Non-pigmented ciliary epithelial cell (primary cell): Measurements from ENCODE around the gene CPLANE2.
"Not testable (repeated sequence)": the region's sequence is repeated elsewhere in the genome, so short reads cannot be mapped to it uniquely, and the experiment has no call there.

Source experiments
- DNase-seq: peaks from one replicate; pipeline ENCODE4 v3.0.0-alpha.2; 2010; ENCODE audit warnings: low read depth

The CPLANE2 gene, protein sequence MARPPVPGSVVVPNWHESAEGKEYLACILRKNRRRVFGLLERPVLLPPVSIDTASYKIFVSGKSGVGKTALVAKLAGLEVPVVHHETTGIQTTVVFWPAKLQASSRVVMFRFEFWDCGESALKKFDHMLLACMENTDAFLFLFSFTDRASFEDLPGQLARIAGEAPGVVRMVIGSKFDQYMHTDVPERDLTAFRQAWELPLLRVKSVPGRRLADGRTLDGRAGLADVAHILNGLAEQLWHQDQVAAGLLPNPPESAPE

DNA sequence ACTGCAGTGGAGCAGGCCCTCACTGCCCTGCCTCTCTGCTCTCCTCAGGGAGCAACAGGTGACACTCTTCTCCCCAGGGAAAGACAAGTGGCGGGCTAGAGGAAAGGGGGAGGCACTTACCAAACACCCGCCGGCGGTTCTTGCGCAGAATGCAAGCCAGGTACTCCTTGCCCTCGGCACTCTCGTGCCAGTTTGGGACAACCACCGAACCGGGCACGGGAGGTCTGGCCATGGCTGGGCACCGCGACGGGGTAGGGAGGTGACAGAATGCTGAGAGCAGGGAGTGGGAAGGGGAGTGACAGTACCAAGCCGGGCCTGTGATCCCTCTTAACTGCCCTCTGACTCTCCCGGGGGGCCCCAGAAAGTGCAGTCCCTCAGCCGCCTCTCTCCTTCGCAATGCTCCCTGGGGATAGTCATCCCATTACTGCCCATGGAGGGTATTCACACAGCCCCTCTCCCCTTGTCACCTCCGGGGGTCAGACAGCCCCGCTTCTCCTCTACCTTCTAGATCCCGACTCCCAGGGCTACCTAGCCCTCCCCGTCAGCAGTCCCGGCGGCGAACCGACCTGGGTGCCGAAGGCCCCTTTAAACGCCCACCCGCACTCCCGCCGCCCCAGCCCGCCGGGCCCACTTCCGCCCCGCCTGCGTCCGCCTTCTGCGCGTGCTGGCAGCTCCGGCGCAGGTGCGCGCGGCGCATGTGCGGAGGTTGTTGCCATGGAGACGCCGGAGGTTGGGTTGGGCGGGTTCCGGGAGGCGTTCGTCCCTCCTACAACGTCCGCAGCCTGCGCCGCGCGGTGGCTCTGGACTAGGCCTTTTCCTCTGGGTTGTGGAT, at the start of gene CPLANE2:
Gene CPLANE2 (minus strand): TSS at position 673 of the 832 bp plus-strand sequence. CDS start 441 bp downstream, at position 232.
- no peak for DNase-seq

DNA sequence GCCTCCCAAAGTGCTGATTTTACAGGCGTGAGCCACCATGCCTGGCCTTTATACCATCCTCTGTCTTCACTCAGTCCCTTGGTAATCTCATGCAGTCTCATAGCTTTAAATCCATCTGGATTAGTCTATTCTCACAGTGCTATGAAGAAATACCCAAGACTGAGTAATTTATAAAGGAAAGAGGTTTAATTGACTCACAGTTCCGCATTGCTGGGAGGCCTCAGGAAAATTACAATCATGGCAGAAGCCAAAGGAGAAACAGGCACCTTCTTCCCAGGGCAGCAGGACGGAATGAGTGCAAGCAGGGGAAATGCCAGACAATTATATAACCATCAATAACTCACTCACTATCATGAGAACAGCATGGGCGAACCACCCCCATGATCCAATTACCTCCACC, 49.1 kb upstream of the CPLANE2 start:
- no peak for DNase-seq

DNA sequence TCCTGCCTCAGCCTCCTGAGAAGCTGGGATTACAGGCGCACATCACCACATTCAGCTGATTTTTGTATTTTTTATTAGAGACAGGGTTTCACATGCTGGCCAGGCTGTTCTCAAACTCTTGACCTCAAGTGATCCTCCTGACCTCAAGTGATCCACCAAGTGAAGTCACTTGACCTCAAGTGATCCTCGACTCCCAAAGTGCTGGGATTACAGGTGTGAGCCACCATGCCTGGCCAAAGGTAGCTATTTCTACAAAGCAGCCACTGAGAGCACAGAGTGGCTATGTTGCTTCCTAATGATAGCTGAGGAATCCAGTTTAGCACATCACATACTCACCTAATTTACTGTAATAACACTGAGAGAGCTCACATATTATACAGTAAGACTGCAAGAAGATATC, 44.8 kb upstream of the CPLANE2 start:
- DNase-seq: no peak

DNA sequence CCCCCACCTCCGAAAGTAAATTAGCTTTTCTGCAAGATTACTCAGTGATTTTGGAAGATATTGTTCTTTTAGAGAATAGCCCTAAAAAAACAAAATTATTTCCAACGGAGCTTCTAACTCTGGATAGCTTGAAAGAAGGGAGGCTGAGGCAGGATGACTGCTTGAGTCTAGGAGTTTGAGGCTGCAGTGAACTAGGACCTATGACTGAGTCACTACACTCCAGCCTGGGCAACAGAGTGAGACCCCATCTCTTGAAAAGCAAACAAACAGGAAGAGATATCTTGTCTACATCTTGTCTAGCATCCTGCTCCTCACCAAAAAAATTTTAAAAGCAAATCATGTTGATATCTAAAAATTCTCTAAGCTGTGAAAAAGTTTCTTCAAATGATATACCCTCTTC, 42.2 kb upstream of the CPLANE2 start:
- DNase-seq: no peak

DNA sequence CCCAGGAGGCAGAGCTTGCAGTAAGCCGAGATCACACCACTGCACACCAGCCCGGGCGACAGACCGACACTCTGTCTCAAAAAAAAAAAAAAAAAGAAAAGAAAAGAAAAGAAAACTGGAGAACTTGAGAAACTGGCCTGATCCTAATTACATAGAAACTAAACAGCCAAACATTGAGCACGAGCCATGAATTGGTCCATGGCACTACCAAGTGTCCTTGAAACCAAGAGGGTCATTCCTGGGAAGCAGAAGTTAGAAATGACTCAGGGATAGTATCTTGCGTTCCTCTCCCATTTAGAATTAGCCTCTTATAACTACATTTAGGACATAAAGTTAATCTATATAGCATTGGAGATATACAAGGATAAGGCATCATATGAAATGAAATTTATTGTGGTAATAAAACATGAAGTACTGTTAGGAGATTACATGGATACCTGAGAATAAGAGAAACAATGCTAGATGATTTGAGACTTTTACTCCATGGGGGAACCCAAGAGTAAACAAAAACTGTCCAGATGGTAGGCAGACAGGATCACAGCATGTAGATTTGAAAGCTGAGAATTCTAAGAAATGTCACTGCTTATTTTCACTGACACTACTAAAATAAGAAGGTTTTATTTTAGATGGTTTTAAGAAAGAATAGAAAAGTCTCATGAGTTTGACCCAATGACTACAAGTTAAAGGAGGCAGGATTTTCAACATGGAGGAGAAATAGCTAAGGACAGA, 39.5 kb upstream of the CPLANE2 start:
- no peak for DNase-seq

DNA sequence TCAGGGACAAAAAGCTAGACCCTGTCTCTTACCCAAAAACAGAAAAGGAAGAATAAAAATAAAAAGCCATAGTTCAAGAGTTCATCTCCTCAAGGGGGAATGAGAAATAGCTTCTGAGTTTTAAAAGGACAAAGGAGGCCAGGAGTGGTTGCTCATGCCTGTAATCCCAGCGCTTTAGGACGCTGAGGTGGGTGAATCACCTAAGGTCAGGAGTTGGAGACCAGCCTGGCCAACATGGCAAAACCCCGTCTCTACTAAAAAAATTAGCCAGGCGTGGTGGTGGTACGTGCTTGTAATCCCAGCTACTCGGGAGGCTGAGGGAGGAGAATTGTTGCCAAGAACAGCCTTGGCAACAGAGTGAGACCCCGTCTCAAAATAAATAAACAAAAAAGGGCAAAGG, 38.6 kb upstream of the CPLANE2 start:
- no peak for DNase-seq

DNA sequence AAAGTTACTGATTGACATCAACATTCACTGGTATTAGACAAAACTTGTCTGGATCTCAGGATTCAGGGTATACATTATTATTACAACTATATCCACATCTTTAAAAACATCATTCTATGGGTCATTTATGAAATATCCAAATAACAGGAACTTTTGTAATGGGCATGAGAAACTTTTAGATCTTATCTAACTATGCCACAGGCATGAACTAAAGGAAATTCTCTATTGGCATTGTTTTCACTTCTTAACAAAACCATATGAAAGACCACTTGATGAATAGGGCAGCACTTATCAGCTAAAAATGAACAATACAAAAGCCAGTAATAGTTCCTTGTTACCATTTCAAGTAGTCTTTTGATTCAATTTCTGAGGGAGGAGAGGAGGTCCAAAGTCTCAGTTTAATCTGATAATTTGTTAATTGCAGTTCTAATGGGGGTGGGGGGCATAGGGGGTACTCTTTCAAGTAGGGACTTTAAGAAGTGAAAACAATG, 30.8 kb upstream of the CPLANE2 start:
- DNase-seq: no peak

DNA sequence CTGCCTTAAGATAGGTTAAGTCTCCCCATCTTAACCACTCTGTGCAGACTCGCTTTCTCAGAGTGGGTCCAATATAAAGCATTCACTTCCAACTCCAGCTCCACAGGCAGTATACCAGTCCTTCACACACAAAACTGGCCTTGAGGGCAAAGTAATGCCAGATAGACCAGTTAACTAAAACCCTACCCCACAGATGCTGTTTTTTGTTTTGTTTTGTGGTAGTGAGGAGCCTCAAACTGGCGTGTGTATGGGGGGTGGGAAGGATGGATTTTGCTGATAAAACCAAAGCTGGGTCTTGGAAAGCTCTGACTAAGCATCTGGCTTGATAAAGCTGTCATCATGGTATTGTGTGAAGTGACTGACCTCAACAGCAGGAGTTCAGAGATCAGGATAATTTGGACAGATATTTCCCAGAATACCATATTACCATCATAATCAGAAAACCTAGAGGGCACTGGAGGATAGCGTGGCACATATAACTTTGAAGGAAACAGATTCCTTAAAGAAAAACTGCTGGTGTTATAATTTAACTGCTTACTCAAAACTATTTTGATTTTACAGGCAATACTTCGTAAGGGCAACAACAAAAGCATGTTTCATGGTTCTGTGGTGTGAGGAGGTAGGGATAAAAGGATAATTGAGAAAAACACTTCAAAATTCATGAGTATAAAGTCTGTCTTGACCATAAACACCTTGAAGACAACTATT, 29.6 kb upstream of the CPLANE2 start:
- DNase-seq: no peak

DNA sequence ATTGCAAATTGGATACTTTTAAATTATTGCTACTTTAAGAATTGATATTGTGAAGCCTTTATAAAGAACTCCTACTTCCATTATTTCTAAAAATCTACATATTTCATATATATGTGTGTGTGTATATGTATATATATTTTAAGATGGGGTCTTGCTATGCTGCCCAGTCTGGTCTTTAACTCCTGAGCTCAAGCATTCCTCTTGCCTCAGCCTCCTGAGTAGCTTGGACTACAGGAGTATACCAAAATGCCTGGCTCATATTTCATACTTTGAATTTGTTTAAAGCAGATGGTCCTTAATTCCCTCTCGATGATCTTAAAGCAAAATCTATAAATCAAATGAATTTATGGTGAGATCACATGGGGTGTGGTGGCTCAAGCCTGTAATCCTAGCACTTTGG, 25.1 kb upstream of the CPLANE2 start:
- DNase-seq: no peak

DNA sequence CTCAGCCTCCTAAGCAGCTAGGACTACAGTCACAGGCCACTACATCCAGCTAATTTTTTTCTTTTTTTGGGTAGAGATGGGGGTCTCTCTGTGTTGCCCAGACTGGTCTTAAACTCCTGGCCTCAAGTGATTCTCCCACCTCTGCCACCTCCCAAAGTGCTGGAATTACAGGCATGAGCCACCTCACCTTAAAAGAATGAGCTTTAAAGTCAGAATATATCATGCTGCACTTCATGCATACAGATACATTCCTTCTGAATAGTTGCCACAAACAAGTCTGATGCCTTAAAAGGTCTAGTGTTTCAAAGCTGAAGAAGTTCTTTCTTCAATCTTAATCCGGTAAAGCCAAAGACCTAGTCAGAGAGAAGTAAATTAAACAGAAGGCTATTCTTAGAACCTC, 23.8 kb upstream of the CPLANE2 start:
- no peak for DNase-seq

DNA sequence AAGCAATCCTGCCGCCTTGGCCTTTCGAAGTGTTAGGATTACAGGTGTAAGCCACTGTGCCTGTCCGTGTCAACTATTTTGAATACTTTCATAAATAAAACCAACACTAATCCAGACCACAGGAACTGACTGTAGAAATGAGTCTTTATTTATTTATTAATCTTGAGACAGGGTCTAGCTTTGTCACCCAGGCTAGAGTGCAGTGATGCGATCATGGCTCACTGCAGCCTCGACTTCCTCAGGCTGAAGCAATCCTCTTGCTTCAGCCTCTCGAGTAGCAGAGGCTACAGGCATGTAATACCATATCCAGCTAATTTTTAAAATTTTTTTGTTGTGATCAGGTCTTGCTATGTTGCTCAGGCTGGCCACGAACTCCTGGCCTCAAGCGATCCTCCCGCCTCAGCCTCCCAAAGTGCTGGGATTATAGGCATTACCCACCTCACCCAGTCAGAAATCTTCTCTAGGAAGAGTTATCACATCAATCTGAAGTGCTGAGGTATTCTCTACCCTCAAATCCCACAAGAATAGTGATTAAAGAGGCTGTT, 21.7 kb upstream of the CPLANE2 start:
- no peak for DNase-seq

DNA sequence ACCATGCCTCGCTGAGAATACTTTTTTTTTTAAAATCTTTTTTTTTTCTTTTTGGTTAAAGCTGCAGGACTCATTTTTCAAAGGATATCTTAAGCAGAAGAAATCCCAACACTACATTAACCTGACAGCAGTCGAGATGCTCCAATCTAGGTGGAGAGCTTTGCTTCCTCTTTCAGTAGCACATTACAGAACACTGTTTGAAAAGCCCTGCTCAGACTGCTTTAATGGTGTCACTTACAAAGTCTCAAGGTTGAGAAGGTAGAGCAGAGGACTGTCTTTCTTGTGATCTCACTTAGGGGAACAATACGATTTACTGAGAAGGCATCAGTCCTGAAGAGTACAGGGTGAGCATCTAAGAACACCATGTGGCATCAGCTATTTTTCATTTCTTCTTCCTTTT, 21.0 kb upstream of the CPLANE2 start:
- no peak for DNase-seq

DNA sequence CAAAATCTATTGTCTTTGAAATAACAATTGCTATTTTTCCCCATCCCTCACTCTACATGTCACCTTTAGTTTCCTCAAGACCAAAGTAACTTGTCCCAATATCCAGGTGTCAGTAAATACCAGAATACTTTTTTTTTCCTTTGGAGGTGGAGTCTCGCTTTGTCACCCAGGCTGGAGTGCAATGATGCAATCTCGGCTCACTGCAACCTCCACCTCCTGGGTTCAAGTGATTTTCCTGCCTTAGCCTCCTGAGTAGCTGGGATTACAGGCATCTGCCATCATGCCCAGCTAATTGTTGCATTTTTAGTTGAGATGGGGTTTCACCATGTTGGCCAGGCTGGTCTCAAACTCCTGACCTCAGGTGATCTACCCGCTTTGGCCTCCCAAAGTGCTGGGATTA, 20.6 kb upstream of the CPLANE2 start:
- not testable (repeated sequence) for DNase-seq

DNA sequence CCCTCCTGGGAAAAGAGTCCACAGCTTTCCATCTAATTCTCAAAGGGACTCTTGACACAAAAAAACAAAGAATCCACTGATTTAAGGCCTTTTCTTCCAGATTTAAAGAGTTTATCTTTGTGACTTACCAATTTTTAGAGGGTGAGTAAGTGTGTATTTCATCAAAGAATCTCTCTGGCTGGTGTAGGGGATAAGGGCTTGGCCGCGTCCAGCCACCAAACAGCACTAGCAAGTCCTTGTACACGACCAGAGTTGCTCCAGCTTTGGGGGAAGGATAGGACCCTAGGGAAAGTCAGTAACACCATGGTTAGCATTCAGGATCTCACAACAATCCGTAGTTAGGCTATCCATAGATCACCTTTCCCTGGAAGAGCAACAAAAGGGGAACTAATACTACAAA, 19.5 kb upstream of the CPLANE2 start:
- DNase-seq: no peak

DNA sequence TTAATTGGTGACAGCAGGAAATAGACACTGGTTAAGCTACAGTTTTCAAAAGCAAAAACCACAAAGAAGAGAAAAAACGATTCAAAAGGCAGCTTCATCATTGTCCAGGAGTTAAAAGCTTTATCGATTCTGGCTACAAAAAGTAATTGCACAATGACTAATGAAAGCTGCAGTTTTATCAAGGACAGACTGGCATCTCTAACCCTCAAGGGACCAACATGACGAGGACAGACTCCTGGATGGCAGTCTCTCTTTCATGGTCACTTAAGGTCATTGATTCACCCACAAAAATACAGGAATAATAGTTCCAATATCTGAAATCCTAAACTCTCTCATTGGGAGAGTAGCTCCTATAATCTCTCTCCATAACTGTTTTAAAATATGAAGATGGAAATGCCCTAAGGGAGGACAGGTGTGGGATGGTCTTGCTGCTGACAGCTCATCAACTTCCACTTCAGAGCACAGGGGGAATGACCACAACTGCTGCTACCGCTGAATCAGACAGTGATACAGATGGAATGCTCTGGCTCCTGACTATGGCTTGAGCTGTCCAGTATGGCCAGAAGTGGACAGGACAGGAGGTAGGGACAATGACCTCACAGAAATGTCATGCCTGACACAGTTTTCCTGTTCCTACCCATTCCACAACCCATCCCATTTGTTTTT, 17.4 kb upstream of the CPLANE2 start:
- DNase-seq: no peak

DNA sequence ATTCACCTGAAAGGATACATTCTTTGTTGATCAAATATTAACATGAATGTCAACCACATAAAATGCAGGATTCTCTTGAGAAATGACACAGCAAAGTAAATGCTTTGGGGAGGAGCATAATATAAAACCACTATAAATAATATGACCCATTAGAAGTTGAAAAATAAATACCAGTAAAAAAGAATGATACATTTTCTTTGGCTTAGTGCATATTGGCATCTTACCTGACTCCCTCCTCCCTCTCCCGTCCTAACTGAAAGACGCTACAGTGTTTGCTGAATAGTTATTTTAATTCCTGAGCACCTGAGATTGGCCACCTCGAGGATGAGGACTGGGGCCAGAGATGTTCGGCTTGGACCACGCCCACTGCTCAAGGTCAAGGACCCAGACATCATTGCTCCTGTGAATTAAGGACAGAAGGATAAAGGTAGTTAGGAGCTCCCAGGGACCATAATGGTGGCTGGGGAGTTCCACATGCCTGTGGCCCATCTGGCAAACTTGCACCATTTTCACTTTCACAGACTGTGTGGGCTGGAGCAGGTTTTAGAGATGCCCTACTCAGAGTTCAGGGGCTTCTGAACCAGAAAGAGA, 16.4 kb upstream of the CPLANE2 start:
- DNase-seq: no peak

DNA sequence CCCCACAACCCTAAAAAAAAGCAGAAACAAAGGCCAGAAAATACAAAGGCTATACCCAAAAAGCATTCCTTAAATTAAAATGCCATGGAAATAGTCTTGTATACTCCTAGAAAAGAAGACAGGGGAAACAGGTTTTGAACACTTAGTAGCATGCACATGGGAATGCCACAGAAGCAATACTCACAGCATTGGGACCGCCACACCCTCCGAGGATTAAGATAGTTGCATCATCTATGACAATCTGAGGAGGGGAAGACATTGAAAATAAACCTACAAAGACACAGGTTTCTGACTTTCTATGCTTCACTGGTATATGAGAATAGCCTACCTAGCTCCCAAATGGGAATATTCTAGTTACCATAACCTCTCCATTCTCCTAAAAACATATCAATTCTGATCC, 15.9 kb upstream of the CPLANE2 start:
- DNase-seq: no peak

DNA sequence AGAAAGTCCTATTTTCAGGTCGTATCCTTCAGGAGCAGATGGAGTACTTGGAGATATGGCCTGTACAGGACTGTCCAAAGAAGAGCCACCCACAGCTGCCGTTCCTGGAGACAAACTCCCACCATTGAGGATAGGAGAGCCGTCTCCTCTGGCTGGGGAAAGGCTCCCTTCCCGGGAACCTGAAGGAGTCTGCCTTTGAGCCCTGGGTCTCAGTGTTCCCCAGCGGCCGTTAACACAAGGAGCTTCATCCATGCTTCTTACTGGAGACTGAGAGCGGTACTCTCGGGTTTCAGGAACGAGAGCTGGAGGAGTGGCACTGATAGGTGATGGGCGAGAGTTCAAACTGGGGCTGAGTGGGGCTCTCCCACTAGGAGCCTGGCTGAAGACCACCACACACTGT, 14.4 kb upstream of the CPLANE2 start:
- DNase-seq: no peak

DNA sequence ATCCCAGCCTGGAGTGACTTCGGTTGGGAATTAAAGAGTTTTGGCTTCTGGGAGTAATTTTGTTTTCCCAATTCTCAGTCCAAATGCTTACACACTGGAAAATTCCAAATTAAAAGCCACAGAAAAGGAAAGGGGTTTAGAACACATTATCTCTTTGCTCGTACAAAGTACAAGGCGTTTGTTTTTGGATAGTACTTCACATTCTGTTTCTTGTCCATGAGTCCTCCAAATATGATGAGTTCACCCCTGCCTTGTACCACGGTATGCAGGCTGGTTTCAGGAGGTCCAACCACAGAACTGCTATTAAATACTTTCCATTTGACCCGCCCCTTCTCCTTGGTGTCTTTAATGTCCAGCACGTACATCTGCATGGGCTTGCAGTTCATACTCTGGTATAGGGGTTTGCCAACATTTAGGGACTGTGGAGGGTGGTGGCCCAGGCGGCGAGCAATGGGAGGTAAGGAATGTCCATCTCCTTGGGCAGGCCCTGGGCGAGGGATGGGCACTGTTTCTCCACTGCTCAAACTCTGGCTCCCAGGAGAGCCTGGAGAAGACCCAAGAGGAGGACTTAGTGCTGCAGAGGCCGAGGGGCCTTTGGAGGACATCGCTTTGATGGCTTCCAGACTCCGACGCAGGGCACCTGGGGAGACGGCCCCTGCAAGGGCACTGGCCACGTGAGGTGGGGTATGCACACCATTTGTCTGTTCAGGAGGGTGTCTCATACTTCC, 13.7 kb upstream of the CPLANE2 start:
- no peak for DNase-seq

DNA sequence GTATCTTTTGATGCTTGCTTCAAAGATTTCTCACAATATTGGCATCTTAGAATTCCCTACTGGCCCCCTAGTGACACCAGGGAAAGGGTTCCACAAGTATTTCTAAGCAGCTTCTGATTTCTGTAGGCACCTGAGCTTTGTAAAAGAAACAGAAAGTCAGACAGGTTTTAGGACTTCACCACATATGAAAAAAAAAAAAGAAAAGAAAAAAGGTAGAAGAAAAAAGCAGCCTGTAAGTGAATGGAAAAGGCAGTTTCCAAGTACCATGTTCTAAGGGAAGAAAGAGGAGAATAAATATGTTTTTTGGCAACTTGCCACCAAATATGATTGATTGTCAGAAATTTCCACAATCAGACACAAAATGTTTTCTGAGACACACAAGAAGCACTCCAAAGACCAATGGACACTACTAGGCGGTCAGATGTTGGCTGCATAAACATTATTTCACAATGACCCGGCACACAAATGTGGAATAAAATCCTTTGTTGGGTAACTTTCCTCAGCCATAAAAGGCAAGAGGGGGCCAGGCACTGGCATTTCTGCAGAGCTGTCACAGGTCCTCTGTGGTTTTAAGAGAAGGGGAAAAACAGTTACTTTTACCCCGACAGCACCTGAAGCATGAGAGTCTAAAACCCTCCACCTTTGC, 12.7 kb upstream of the CPLANE2 start:
- no peak for DNase-seq
